Mesenchymal stem cell (in vitro differentiated cells and primary cell): ENCODE results near the gene ARVCF.

Experiments
- DNase-seq: peaks from one replicate; pipeline ENCODE4 v3.0.0-alpha.2; 2013
- H2AFZ ChIP-seq: one replicate; pipeline ENCODE4 v1.6.1; 2013; ENCODE audit warnings: low read depth, mild to moderate bottlenecking, control low read depth, inconsistent platforms, low read length, moderate library complexity
- H2AK5ac ChIP-seq: 2 replicates; pipeline ENCODE4 v1.6.1; 2013; ENCODE audit warnings: low read length, moderate library complexity, mild to moderate bottlenecking, inconsistent platforms; ENCODE audit not compliant: severe bottlenecking
- H2BK120ac ChIP-seq: one replicate; pipeline ENCODE4 v1.6.1; 2013; ENCODE audit warnings: low read depth, mild to moderate bottlenecking, inconsistent platforms, low read length, moderate library complexity
- H2BK12ac ChIP-seq, 2 experiments: one replicate each; pipeline ENCODE4 v1.6.1; 2013; ENCODE audit warnings: inconsistent platforms in 2 of 2, low read length in 2 of 2, mild to moderate bottlenecking in 2 of 2, moderate library complexity in 2 of 2, control low read depth in 1 of 2
- H2BK15ac ChIP-seq: one replicate; pipeline ENCODE4 v1.6.1; 2013; ENCODE audit warnings: mild to moderate bottlenecking, low read depth, inconsistent platforms; ENCODE audit not compliant: poor library complexity, severe bottlenecking
- H2BK5ac ChIP-seq: 2 replicates; pipeline ENCODE4 v1.6.1; 2013; ENCODE audit warnings: low read depth, mild to moderate bottlenecking, low read length, control low read depth, inconsistent platforms; ENCODE audit not compliant: poor library complexity, severe bottlenecking
- H3K14ac ChIP-seq, 2 experiments: one replicate each; pipeline ENCODE4 v1.6.1; 2013; ENCODE audit warnings: inconsistent platforms in 2 of 2, low read length in 2 of 2, control low read depth in 1 of 2, mild to moderate bottlenecking in 1 of 2, moderate library complexity in 1 of 2
- H3K18ac ChIP-seq, 2 experiments: one replicate each; pipeline ENCODE4 v1.6.1; 2013; ENCODE audit warnings: inconsistent platforms in 2 of 2, low read length in 2 of 2, control low read depth in 1 of 2, low read depth in 1 of 2, mild to moderate bottlenecking in 1 of 2
- H3K23ac ChIP-seq, 2 experiments: one replicate each; pipeline ENCODE4 v1.6.1; 2013; ENCODE audit warnings: inconsistent platforms in 2 of 2, low read length in 2 of 2, mild to moderate bottlenecking in 2 of 2, moderate library complexity in 2 of 2, control low read depth in 1 of 2
- H3K27ac ChIP-seq: 2 replicates; pipeline ENCODE4 v1.5.1; 2013; ENCODE audit warnings: mild to moderate bottlenecking, moderate library complexity, low read length, control low read depth, inconsistent platforms; ENCODE audit not compliant: poor library complexity, severe bottlenecking
- H3K27me3 ChIP-seq, 2 experiments: 2 replicates each; pipeline versions ENCODE4 v1.6.1 to v1.7.0; 2013; ENCODE audit warnings: low read length in 2 of 2, mild to moderate bottlenecking in 2 of 2, moderate library complexity in 2 of 2, control low read depth in 1 of 2, inconsistent platforms in 1 of 2; ENCODE audit not compliant: control insufficient read depth in 1 of 2, insufficient read depth in 1 of 2
- H3K36me3 ChIP-seq, 2 experiments: 2 replicates each; pipeline versions ENCODE4 v1.6.1 to v1.7.0; 2013; ENCODE audit warnings: low read length in 2 of 2, control low read depth in 1 of 2, inconsistent platforms in 1 of 2, low read depth in 1 of 2, mild to moderate bottlenecking in 1 of 2; ENCODE audit not compliant: insufficient read depth in 2 of 2, control insufficient read depth in 1 of 2
- H3K4ac ChIP-seq, 2 experiments: one replicate each; pipeline ENCODE4 v1.6.1; 2013; ENCODE audit warnings: inconsistent platforms in 2 of 2, low read length in 2 of 2, mild to moderate bottlenecking in 2 of 2, moderate library complexity in 2 of 2, control low read depth in 1 of 2, low read depth in 1 of 2
- H3K4me1 ChIP-seq: 2 replicates; pipeline ENCODE4 v1.6.1; 2013; ENCODE audit warnings: low read depth, low read length, control low read depth; ENCODE audit not compliant: control insufficient read depth, insufficient read depth
- H3K4me2 ChIP-seq: 2 replicates; pipeline ENCODE4 v1.6.1; 2013; ENCODE audit warnings: low read length, mild to moderate bottlenecking, inconsistent platforms; ENCODE audit not compliant: poor library complexity, severe bottlenecking
- H3K4me3 ChIP-seq, 2 experiments: 2 replicates each; pipeline versions ENCODE4 v1.5.1 to v1.7.0; 2013; ENCODE audit warnings: low read length in 2 of 2, mild to moderate bottlenecking in 2 of 2, control low read depth in 1 of 2, low read depth in 1 of 2; ENCODE audit not compliant: insufficient read depth in 1 of 2
- H3K79me1 ChIP-seq: replicated peaks from 2 replicates; pipeline ENCODE4 v1.6.1; 2013; ENCODE audit warnings: mild to moderate bottlenecking, control low read depth, low read length, inconsistent platforms; ENCODE audit not compliant: poor library complexity, severe bottlenecking
- H3K9ac ChIP-seq: 2 replicates; pipeline ENCODE4 v1.7.0; 2013; ENCODE audit warnings: mild to moderate bottlenecking, low read length, moderate library complexity
- H3K9me3 ChIP-seq: 2 replicates; pipeline ENCODE4 v1.7.0; 2013; ENCODE audit warnings: mild to moderate bottlenecking, low read length; ENCODE audit not compliant: control insufficient read depth
- H4K8ac ChIP-seq: one replicate; pipeline ENCODE4 v1.6.1; 2013; ENCODE audit warnings: inconsistent platforms, mild to moderate bottlenecking, low read length, moderate library complexity
- H4K91ac ChIP-seq: one replicate; pipeline ENCODE4 v1.6.1; 2013; ENCODE audit warnings: mild to moderate bottlenecking, low read length, inconsistent platforms
- WGBS: methylation state at CpG from one replicate; pipeline ENCODE4 v1.1.7; 2013; ENCODE audit warnings: mixed read lengths; 5-methylcytosine and 5-hydroxymethylcytosine counted together

Gene ARVCF

DNA sequence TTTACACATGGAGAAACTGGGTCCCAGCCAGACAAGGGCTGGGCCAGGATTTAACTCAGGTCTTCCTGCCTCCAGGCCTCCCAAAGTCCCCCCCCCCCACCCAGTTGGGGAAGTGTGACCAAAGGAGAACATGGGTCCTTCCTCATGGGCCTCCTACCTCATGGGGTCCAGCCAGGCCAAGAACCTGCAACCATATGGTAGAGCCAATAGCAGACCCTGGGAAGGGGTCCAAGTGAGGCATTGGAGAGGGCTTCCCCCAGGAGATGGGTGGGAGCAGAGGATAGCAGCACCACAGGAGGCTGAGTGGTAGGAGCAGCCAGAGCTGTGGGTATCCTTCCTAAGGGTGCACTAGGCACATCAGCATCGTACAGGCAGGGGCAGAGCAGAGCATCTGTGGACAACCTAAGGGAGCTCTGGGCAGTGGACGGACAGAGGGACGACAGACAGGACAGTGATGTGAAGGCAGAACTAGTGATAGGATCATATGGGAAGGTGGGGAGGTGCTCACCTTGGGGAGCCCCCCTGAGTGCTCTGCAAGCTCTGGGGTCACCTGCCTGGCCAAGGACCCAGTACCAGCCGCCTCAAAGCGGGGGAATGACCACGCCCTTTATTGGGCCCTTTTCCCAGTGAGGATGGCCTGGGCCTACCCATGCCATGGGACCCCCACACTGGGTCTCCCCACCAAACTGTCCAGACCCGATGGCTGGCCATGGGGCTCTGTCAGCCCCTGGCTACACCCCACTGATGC is 4.5 kb downstream of the ARVCF start:
- Histone ChIP-seq H3K23ac (no peak overlapping the region), H3K4ac (no peak overlapping the region), H3K9ac (no peak overlapping the region), H3K27me3 (peaks cover 12 to 21% of the 10 kb centered on the region in 2 experiments), H2BK5ac (no peak overlapping the region), H2BK15ac (no peak overlapping the region), H4K91ac (no peak overlapping the region), H3K4me2 (no peak overlapping the region), H3K9me3 (no peaks in the 10 kb centered on the region), H3K14ac (no peak overlapping the region), H2BK120ac (no peak overlapping the region), H2AFZ (no peak overlapping the region), H3K4me3 (no peak overlapping the region), H3K4me1 (peaks cover 22% of the 10 kb centered on the region), H2BK12ac (no peak overlapping the region), H2AK5ac (no peak overlapping the region), H3K36me3 (no peaks in the 10 kb centered on the region), H3K79me1 (peaks cover 3% of the 10 kb centered on the region), H4K8ac (no peak overlapping the region), H3K18ac (no peak overlapping the region), H3K27ac (no peak overlapping the region)
- WGBS, result 93% methylated on average over 7 of the region's 7 CpGs
- no peak for DNase-seq

GRCh38 chr22:20011123-20011992 is 5.3 kb downstream of the ARVCF start:
- peaks cover 11 to 19% of the 10 kb centered on the region in 2 experiments for H3K27me3 ChIP-seq
- H3K4ac ChIP-seq, result no peak overlapping the region
- no peak overlapping the region for H2BK5ac ChIP-seq
- no peak for DNase-seq
- 80% methylated on average over 19 of the region's 20 CpGs for WGBS
- H3K79me1 ChIP-seq, result peaks cover 3% of the 10 kb centered on the region
- H2BK120ac ChIP-seq, result no peak overlapping the region
- H2AK5ac ChIP-seq, result no peak overlapping the region
- H3K4me1 ChIP-seq, result peaks cover 18% of the 10 kb centered on the region
- no peak overlapping the region for H3K23ac ChIP-seq
- no peak overlapping the region for H4K91ac ChIP-seq
- H3K9ac ChIP-seq, result no peak overlapping the region
- no peak overlapping the region for H3K4me3 ChIP-seq
- no peak overlapping the region for H3K18ac ChIP-seq
- H3K36me3 ChIP-seq, result no peaks in the 10 kb centered on the region
- no peak overlapping the region for H3K14ac ChIP-seq
- no peak overlapping the region for H2AFZ ChIP-seq
- no peak overlapping the region for H2BK15ac ChIP-seq
- no peaks in the 10 kb centered on the region for H3K9me3 ChIP-seq
- no peak overlapping the region for H2BK12ac ChIP-seq
- H4K8ac ChIP-seq, result no peak overlapping the region
- H3K27ac ChIP-seq, result no peak overlapping the region
- H3K4me2 ChIP-seq, result no peak overlapping the region

- Histone ChIP-seq H2AK5ac (no peak overlapping the region), H2AFZ (no peak overlapping the region), H2BK120ac (no peak overlapping the region), H4K91ac (no peak overlapping the region), H4K8ac (no peak overlapping the region), H3K9ac (no peak overlapping the region), H3K27me3 (peaks cover 11 to 18% of the 10 kb centered on the region in 2 experiments), H3K27ac (no peak overlapping the region), H3K23ac (no peak overlapping the region), H3K36me3 (no peaks in the 10 kb centered on the region), H2BK12ac (no peak overlapping the region), H3K14ac (peak overlapping the region in 1 of 2 experiments; percentile 14), H2BK15ac (no peak overlapping the region), H3K4me3 (no peak overlapping the region), H3K4me1 (peaks cover 12% of the 10 kb centered on the region), H2BK5ac (no peak overlapping the region), H3K4ac (no peak overlapping the region), H3K4me2 (no peak overlapping the region), H3K9me3 (no peaks in the 10 kb centered on the region), H3K18ac (no peak overlapping the region), H3K79me1 (peaks cover 3% of the 10 kb centered on the region)
- 83% methylated on average over 14 of the region's 14 CpGs for WGBS
- no peak for DNase-seq
Measured at GRCh38 chr22:20010307-20011122, 6.1 kb downstream of the ARVCF start.
